ENCODE data around the gene CACNA1C. TPM values are rescaled to one million over a fixed set of nuclear protein-coding genes. Genes with fewer than 3 reads are reported as not detected.
A peak's percentile ranks its signal among the peaks of the same experiment; 100 is the strongest.

The CACNA1C gene
- total RNA-seq, 1 experiment from 2014 or later = 1.1 TPM

- Histone ChIP-seq H3T11ph (ENCODE audit: low read length) (no peak overlapping the region), H4K8ac (replicated peaks; ENCODE audit: insufficient read length, low read depth, low read length) (no peak overlapping the region), H3K18ac (ENCODE audit: insufficient read length, low read depth, low read length) (no peak overlapping the region), H2BK15ac (ENCODE audit: low read depth, low read length) (no peak overlapping the region), H3K56ac (ENCODE audit: insufficient read length, low read depth, low read length) (no peak overlapping the region), H2AFZ (ENCODE audit: low read length) (no peak overlapping the region), H2BK12ac (ENCODE audit: insufficient read length, low read depth, low read length) (no peak overlapping the region), H4K20me1 (ENCODE audit: control insufficient read depth, insufficient read depth, insufficient read length) (no peaks in the 10 kb centered on the region), H3K27ac (ENCODE audit: insufficient read length, low read depth, low read length) (no peak overlapping the region), H2BK120ac (ENCODE audit: low read depth, low read length, poor library complexity, severe bottlenecking) (no peak overlapping the region), H3K4ac (ENCODE audit: low read depth, low read length) (no peak overlapping the region), H3K23me2 (ENCODE audit: insufficient read length, low read depth, low read length, poor library complexity, severe bottlenecking) (no peaks in the 10 kb centered on the region), H3K9ac (ENCODE audit: extremely low read depth, insufficient read length, low read length) (no peak overlapping the region), H3K79me2 (ENCODE audit: insufficient read depth, low read length) (no peaks in the 10 kb centered on the region), H3K4me2 (ENCODE audit: insufficient read depth, insufficient read length, low read length) (no peak overlapping the region), H3K23ac (ENCODE audit: insufficient read length, low read depth, low read length) (no peak overlapping the region), H2BK20ac (ENCODE audit: low read depth, low read length, poor library complexity, severe bottlenecking) (no peak overlapping the region), H2BK5ac (ENCODE audit: insufficient read length, low read length) (no peak overlapping the region), H3K27me3 (ENCODE audit: insufficient read depth, low read length) (no peaks in the 10 kb centered on the region), H2AK5ac (ENCODE audit: insufficient read length, low read length) (no peak overlapping the region), H4K5ac (ENCODE audit: insufficient read length, low read depth, low read length) (no peak overlapping the region), H3K4me1 (ENCODE audit: insufficient read depth, low read length) (peaks cover 8% of the 10 kb centered on the region; the same call in 1 of the 2 replicates), H3K9me3 (ENCODE audit: control insufficient read depth, low read depth, low read length) (no peaks in the 10 kb centered on the region), H3K79me1 (ENCODE audit: insufficient read depth, low read depth, low read length, poor library complexity, severe bottlenecking) (no peaks in the 10 kb centered on the region), H3K14ac (ENCODE audit: insufficient read depth, low read length) (no peak overlapping the region; the same call in 1 of the 2 replicates), H4K91ac (ENCODE audit: insufficient read length, low read depth, low read length) (no peak overlapping the region)
- Mint-ChIP-seq H3K9me3 (no peaks in the 10 kb centered on the region), H3K4me3 (no peak overlapping the region), H3K27ac (peak overlapping the region in 1 of 3 experiments; percentile 19; a peak in 2 of 7 replicates), H3K36me3 (ENCODE audit: insufficient read depth in 1 of 3, low read depth in 3 of 3) (no peaks in the 10 kb centered on the region), H3K27me3 (ENCODE audit: low read depth) (peaks cover 3% of the 10 kb centered on the region; the same call in 1 of the 2 replicates), H3K4me1 (peaks cover 36 to 39% of the 10 kb centered on the region in 2 experiments)
- peak; percentile 23 for DNase-seq
- no peak for TF ChIP-seq CTCF (conservative IDR thresholded peaks at IDR 0.05)
- WGBS (ENCODE audit: extremely low coverage, insufficient read length, low lambda C conversion rate) = no CpG with 5 or more reads among the region's 20 CpGs
These were observed 242.1 kb downstream of the CACNA1C start for GRCh38 chr12:2294651-2295475.

All from H9 (cell line).